ENCODE results near the gene LINC00237. TPM values are rescaled to one million over a fixed set of nuclear protein-coding genes. Genes with fewer than 3 reads are reported as not detected.

The LINC00237 gene
- total and polyA plus RNA-seq, 12 donors = 0.14 TPM; not detected in 11

DNA sequence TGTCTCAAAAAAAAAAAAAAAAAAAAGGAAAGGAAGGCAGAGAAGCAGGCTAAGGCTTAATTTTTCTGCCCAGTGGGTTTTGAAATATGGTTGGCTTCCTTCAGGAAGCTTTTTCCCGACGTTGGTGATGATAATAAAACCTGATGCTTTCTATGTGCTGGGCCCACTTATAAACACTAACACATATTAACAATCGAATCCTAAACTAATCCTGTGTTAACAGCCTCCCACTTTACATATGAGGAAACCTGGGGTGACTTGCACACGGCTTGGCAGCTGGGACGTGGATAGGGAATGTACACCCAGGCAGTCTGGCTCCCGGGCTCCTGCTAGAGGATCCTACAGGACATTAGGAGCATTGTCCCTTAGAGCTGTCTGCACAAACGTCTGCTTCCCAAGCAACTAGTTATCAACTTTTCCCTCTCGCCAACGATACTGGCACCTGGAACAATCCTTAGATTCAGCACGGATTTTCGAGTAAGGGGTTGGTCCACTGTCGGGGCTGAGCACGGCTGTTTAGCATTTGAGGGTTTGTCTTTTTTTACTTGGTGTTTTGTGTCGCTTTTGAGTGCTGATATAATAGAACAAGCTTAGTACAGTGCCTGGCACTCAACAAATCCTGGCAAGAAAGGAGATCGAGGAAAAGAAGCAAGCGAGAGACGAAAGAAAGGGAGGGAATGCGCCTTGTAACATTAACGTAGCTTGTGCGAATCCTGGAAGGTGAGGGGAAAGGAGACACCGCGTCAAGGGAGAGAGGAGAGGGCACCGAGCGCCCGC lies 19.1 kb upstream of the LINC00237 start:
- TF ChIP-seq, protein P1, sequence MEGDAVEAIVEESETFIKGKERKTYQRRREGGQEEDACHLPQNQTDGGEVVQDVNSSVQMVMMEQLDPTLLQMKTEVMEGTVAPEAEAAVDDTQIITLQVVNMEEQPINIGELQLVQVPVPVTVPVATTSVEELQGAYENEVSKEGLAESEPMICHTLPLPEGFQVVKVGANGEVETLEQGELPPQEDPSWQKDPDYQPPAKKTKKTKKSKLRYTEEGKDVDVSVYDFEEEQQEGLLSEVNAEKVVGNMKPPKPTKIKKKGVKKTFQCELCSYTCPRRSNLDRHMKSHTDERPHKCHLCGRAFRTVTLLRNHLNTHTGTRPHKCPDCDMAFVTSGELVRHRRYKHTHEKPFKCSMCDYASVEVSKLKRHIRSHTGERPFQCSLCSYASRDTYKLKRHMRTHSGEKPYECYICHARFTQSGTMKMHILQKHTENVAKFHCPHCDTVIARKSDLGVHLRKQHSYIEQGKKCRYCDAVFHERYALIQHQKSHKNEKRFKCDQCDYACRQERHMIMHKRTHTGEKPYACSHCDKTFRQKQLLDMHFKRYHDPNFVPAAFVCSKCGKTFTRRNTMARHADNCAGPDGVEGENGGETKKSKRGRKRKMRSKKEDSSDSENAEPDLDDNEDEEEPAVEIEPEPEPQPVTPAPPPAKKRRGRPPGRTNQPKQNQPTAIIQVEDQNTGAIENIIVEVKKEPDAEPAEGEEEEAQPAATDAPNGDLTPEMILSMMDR (IDR thresholded peaks at IDR 0.05) = peak in 3 of 6 experiments; percentile 20 to 41 (median 25)
- TF ChIP-seq POLR2A (IDR thresholded peaks at IDR 0.05) = no peak
- Histone ChIP-seq H3K36me3 (replicated peaks in 1 of 2) (no peaks in the 10 kb centered on the region), H3K4me3 (peak overlapping the region in 2 of 4 donors; percentile 98 to 99), H3K9me3 (replicated peaks in 1 of 3) (no peaks in the 10 kb centered on the region), H3K27ac (peak overlapping the region in 3 of 5 donors; percentile 68 to 87 (median 70)), H3K4me1 (replicated peaks in 1 of 2) (peaks cover 6 to 15% of the 10 kb centered on the region in 2 donors), H3K27me3 (no peaks in the 10 kb centered on the region)
- WGBS, 4 donors = 3 to 5% (median 4%) methylated on average over 25 of the region's 25 CpGs
- DNase-seq = peak; percentile 43 to 72 (median 59)
- intact Hi-C loops (cut with DNase I) = no loop called here

GRCh38 chr20:21124190-21124589 lies 18.0 kb upstream of the LINC00237 start:
- H3K4me3 ChIP-seq = no peak overlapping the region
- intact Hi-C loops (cut with DNase I) = no loop called here
- no peaks in the 10 kb centered on the region for H3K36me3 ChIP-seq (replicated peaks in 1 of 2)
- no peak for DNase-seq
- peaks cover 6 to 15% of the 10 kb centered on the region in 2 donors for H3K4me1 ChIP-seq (replicated peaks in 1 of 2)
- TF ChIP-seq, protein P1 (IDR thresholded peaks at IDR 0.05) = no peak
- TF ChIP-seq POLR2A (IDR thresholded peaks at IDR 0.05) = no peak
- H3K9me3 ChIP-seq (replicated peaks in 1 of 3) = no peaks in the 10 kb centered on the region
- WGBS, 4 donors = 86 to 97% (median 93%) methylated on average over 3 of the region's 3 CpGs
- no peak overlapping the region for H3K27ac ChIP-seq
- no peaks in the 10 kb centered on the region for H3K27me3 ChIP-seq

DNA sequence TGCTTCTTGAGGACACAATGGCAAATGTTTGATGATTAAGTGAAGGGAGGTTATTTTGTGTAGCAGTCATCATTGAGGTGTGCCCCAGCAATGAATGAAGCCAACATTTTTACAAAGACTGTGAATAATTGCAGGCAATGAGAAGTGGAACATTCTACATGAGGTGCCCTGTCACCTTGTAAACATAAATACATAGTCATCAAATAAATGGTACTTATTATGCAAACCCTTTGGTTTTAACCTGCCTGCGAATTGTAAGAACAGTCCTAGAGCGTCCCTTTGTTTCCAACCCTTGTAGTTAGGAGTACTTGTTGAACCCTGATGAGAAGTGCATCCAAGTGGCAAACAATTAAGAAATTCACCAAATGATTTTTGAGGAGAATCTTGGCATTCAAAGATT lies 12.6 kb upstream of the LINC00237 start:
- H3K4me1 ChIP-seq (replicated peaks in 1 of 2) = no peaks in the 10 kb centered on the region
- intact Hi-C loops (cut with DNase I) = no loop called here

DNA sequence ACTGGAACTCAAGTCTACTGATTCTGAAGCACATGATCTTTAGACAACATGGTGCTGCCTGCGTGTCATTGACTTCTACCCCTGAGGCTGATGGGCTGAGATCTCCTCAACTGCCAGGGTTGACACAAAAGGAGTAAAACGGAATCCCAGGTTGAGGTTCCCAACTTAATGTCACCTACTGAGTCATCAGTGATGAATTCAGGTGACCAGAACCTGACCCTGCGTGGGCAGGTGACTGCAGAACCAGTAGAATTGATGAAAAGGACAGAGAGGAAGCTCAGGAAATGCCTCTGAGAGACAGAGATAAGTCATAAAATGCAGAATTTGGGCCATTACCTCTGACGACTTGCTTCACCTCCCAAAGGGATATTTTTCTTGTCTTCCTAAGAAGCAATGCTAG lies 12.0 kb upstream of the LINC00237 start:
- no peaks in the 10 kb centered on the region for H3K9me3 ChIP-seq (replicated peaks in 1 of 3)
- DNase-seq = no peak
- H3K4me1 ChIP-seq (replicated peaks in 1 of 2) = no peaks in the 10 kb centered on the region
- no peak overlapping the region for H3K27ac ChIP-seq
- 58 to 65% (median 62%) methylated on average over 4 of the region's 4 CpGs for WGBS, 4 donors
- no peak for TF ChIP-seq POLR2A (IDR thresholded peaks at IDR 0.05)
- TF ChIP-seq, protein P1 (IDR thresholded peaks at IDR 0.05) = no peak
- H3K27me3 ChIP-seq = no peaks in the 10 kb centered on the region
- intact Hi-C loops (cut with DNase I) = no loop called here
- H3K36me3 ChIP-seq (replicated peaks in 1 of 2) = no peaks in the 10 kb centered on the region
- no peak overlapping the region for H3K4me3 ChIP-seq

More for the DNA sequence above, 12.6 kb upstream of the LINC00237 start:
- Histone ChIP-seq H3K4me3 (no peak overlapping the region), H3K9me3 (replicated peaks in 1 of 3) (no peaks in the 10 kb centered on the region), H3K27me3 (no peaks in the 10 kb centered on the region), H3K27ac (no peak overlapping the region), H3K36me3 (replicated peaks in 1 of 2) (no peaks in the 10 kb centered on the region)
- TF ChIP-seq POLR2A (IDR thresholded peaks at IDR 0.05) = no peak
- TF ChIP-seq, protein P1 (IDR thresholded peaks at IDR 0.05) = no peak
- DNase-seq = no peak
- 84 to 92% (median 90%) methylated on average over 2 of the region's 2 CpGs for WGBS, 4 donors

Measured in adrenal gland (tissue), 12 donors.